ENCODE measurements around the gene CHAMP1. TPM values are rescaled to one million over a fixed set of nuclear protein-coding genes. Genes with fewer than 3 reads are reported as not detected.

CHAMP1 gene
- total and polyA plus RNA-seq, 2 of the 13 experiments (the other 11 are each of a cell fraction or from before 2014, with no cell fraction given): 8.4 to 9.7 TPM

GRCh38 chr13:114313061-114313860, 1.0 kb upstream of the CHAMP1 start:
- intact Hi-C loops (cut with micrococcal nuclease; ENCODE audit: unreplicated experiment) (no loop called here), in situ Hi-C loops (cut with HindIII; ENCODE audit: extremely low pct_ligation_motif_present, low pct_unique_long_range_greater_than_20kb) (no loop called here)
- no peak for FAIRE-seq
- DNase-seq (ENCODE audit: low spot score): no peak
- H3K27me3 ChIP-seq (ENCODE audit: control insufficient read depth in 1 of 2, insufficient read depth in 2 of 2, low read length in 2 of 2): no peaks in the 10 kb centered on the region; a peak in 1 of 5 replicates
- H3K4me1 ChIP-seq (ENCODE audit: insufficient read depth, low read length): peaks cover 52% of the 10 kb centered on the region
- peak overlapping the region; percentile 71 to 83 (median 82) for H3K4me3 ChIP-seq (replicated peaks in 1 of 3; ENCODE audit: insufficient read depth in 1 of 3, low read depth in 2 of 3, low read length in 3 of 3)
- H3K4me2 ChIP-seq (ENCODE audit: low read depth, low read length): peak overlapping the region; percentile 80
- peaks cover 32% of the 10 kb centered on the region for H3K79me2 ChIP-seq (ENCODE audit: insufficient read depth, low read length)
- H3K9ac ChIP-seq (ENCODE audit: insufficient read depth, low read depth, low read length): peak overlapping the region; percentile 87
- BruUV-seq (replicated peaks): no TSS peak
- no peak for ATAC-seq
- 66% methylated on average over 17 of the region's 17 CpGs for WGBS (ENCODE audit: low lambda C conversion rate)
- peak overlapping the region; percentile 89 for H3K27ac ChIP-seq (ENCODE audit: extremely low read length, insufficient read depth, low read length)
- ChIA-PET POLR2A (interaction anchor here (3.7 kb wide), 1 partner anchor 32 kb away, joined by 15 read pairs; the partner anchor contains the start of gene UPF3A), CTCF (ENCODE audit: low intra/inter-chr PET ratio, low total read pairs) (no interaction called here)
- no peaks in the 10 kb centered on the region for H3K36me3 ChIP-seq (replicated peaks in 1 of 2; ENCODE audit: control insufficient read depth in 1 of 2, insufficient read depth in 2 of 2, low read length in 2 of 2)
- no peaks in the 10 kb centered on the region for H3K9me3 ChIP-seq (ENCODE audit: low read length)
- H4K20me1 ChIP-seq (ENCODE audit: insufficient read depth, low read length): no peaks in the 10 kb centered on the region
- peak overlapping the region; percentile 66 for H2AFZ ChIP-seq (ENCODE audit: low read length)
- peak; percentile 25; the same call in 1 of the 2 replicates for TF ChIP-seq MTF2 (CRISPR knock-in tag; IDR thresholded peaks at IDR 0.05; ENCODE audit: borderline replicate concordance)
- TF ChIP-seq ZNF557 (CRISPR knock-in tag; IDR thresholded peaks at IDR 0.05): no peak
- no peak for TF ChIP-seq NFKB2 (CRISPR knock-in tag; IDR thresholded peaks at IDR 0.05; ENCODE audit: borderline replicate concordance)
- TF ChIP-seq CHD4 (IDR thresholded peaks at IDR 0.05; ENCODE audit: borderline replicate concordance, low read length): 0 out of 2 replicates have a peak, but pooled peaks have one; percentile 32
- 0 out of 2 replicates have a peak, but pooled peaks have one; percentile 63 for TF ChIP-seq ZMYM2 (CRISPR knock-in tag; IDR thresholded peaks at IDR 0.05)
- TF ChIP-seq, protein P1, sequence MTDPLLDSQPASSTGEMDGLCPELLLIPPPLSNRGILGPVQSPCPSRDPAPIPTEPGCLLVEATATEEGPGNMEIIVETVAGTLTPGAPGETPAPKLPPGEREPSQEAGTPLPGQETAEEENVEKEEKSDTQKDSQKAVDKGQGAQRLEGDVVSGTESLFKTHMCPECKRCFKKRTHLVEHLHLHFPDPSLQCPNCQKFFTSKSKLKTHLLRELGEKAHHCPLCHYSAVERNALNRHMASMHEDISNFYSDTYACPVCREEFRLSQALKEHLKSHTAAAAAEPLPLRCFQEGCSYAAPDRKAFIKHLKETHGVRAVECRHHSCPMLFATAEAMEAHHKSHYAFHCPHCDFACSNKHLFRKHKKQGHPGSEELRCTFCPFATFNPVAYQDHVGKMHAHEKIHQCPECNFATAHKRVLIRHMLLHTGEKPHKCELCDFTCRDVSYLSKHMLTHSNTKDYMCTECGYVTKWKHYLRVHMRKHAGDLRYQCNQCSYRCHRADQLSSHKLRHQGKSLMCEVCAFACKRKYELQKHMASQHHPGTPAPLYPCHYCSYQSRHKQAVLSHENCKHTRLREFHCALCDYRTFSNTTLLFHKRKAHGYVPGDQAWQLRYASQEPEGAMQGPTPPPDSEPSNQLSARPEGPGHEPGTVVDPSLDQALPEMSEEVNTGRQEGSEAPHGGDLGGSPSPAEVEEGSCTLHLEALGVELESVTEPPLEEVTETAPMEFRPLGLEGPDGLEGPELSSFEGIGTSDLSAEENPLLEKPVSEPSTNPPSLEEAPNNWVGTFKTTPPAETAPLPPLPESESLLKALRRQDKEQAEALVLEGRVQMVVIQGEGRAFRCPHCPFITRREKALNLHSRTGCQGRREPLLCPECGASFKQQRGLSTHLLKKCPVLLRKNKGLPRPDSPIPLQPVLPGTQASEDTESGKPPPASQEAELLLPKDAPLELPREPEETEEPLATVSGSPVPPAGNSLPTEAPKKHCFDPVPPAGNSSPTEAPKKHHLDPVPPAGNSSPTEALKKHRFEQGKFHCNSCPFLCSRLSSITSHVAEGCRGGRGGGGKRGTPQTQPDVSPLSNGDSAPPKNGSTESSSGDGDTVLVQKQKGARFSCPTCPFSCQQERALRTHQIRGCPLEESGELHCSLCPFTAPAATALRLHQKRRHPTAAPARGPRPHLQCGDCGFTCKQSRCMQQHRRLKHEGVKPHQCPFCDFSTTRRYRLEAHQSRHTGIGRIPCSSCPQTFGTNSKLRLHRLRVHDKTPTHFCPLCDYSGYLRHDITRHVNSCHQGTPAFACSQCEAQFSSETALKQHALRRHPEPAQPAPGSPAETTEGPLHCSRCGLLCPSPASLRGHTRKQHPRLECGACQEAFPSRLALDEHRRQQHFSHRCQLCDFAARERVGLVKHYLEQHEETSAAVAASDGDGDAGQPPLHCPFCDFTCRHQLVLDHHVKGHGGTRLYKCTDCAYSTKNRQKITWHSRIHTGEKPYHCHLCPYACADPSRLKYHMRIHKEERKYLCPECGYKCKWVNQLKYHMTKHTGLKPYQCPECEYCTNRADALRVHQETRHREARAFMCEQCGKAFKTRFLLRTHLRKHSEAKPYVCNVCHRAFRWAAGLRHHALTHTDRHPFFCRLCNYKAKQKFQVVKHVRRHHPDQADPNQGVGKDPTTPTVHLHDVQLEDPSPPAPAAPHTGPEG (CRISPR knock-in tag; IDR thresholded peaks at IDR 0.05): no peak
- no peak for TF ChIP-seq YEATS4 (CRISPR knock-in tag; IDR thresholded peaks at IDR 0.05; ENCODE audit: borderline replicate concordance)
- TF ChIP-seq ZNF891 (CRISPR knock-in tag; IDR thresholded peaks at IDR 0.05): no peak
- TF ChIP-seq, protein P2, sequence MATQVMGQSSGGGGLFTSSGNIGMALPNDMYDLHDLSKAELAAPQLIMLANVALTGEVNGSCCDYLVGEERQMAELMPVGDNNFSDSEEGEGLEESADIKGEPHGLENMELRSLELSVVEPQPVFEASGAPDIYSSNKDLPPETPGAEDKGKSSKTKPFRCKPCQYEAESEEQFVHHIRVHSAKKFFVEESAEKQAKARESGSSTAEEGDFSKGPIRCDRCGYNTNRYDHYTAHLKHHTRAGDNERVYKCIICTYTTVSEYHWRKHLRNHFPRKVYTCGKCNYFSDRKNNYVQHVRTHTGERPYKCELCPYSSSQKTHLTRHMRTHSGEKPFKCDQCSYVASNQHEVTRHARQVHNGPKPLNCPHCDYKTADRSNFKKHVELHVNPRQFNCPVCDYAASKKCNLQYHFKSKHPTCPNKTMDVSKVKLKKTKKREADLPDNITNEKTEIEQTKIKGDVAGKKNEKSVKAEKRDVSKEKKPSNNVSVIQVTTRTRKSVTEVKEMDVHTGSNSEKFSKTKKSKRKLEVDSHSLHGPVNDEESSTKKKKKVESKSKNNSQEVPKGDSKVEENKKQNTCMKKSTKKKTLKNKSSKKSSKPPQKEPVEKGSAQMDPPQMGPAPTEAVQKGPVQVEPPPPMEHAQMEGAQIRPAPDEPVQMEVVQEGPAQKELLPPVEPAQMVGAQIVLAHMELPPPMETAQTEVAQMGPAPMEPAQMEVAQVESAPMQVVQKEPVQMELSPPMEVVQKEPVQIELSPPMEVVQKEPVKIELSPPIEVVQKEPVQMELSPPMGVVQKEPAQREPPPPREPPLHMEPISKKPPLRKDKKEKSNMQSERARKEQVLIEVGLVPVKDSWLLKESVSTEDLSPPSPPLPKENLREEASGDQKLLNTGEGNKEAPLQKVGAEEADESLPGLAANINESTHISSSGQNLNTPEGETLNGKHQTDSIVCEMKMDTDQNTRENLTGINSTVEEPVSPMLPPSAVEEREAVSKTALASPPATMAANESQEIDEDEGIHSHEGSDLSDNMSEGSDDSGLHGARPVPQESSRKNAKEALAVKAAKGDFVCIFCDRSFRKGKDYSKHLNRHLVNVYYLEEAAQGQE (IDR thresholded peaks at IDR 0.05; ENCODE audit: borderline replicate concordance in 1 of 2, low read depth in 1 of 2, low read length in 2 of 2): no peak
- no peak for TF ChIP-seq SRSF9 (IDR thresholded peaks at IDR 0.05; ENCODE audit: borderline replicate concordance, insufficient read depth, low read depth, low read length, poor library complexity, severe bottlenecking)
- TF ChIP-seq HNF4A (CRISPR knock-in tag; IDR thresholded peaks at IDR 0.05): no peak
- no peak for TF ChIP-seq SAFB2 (CRISPR knock-in tag; IDR thresholded peaks at IDR 0.05; ENCODE audit: borderline replicate concordance, low read depth)
- TF ChIP-seq TBP (CRISPR knock-in tag; IDR thresholded peaks at IDR 0.05): no peak
